Measurements from ENCODE around the gene LMTK2. TPM values are rescaled to one million over a fixed set of nuclear protein-coding genes. Genes with fewer than 3 reads are reported as not detected.

LMTK2 gene
- polyA plus RNA-seq, 1 donor from 2014 or later = 11.9 TPM

DNA sequence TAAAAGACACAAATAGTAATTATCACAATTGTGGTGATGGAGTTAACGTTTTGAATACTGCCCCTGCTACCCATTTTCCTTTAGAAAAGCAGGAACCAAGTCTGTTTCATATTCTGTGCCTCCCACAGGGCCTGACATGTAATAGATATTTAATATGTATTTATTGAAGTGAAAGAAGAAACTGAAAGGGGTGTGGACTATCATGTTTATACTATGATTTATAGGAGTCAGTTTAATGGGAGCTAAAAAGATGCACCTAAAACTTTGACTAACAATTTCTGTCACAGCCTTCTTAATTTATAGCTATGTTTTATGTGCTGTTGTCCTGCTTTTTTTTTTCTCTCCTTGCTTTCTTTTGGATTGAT lies 80.5 kb downstream of the LMTK2 start:
- no peak overlapping the region for H2AFZ ChIP-seq (ENCODE audit: low read depth, low read length)
- no peak overlapping the region for H3K9ac ChIP-seq (ENCODE audit: low read length)
- no peaks in the 10 kb centered on the region for H3K79me2 ChIP-seq (replicated peaks; ENCODE audit: insufficient read depth, low read length)
- TF ChIP-seq EZH2 (IDR thresholded peaks at IDR 0.05; ENCODE audit: borderline replicate concordance, insufficient read depth, low read length, poor library complexity, severe bottlenecking) (no peak), RAD21 (conservative IDR thresholded peaks at IDR 0.05) (no peak), EP300 (conservative IDR thresholded peaks at IDR 0.05; ENCODE audit: poor library complexity, severe bottlenecking) (no peak), POLR2AphosphoS5 (IDR thresholded peaks at IDR 0.05) (no peak)
- H4K20me1 ChIP-seq (ENCODE audit: insufficient read depth) = no peaks in the 10 kb centered on the region
- no peak overlapping the region for H3K4me3 ChIP-seq (ENCODE audit: low read length)
- H3K9me2 ChIP-seq (ENCODE audit: insufficient read depth, low read length) = no peaks in the 10 kb centered on the region
- H3K36me3 ChIP-seq (ENCODE audit: insufficient read depth, low read length) = no peaks in the 10 kb centered on the region
- no peak overlapping the region for H3K4me2 ChIP-seq (ENCODE audit: low read length)
- H3K27me3 ChIP-seq (ENCODE audit: insufficient read depth, low read depth, low read length) = no peaks in the 10 kb centered on the region
- no peak overlapping the region for H3K27ac ChIP-seq (ENCODE audit: low read length)
- no peaks in the 10 kb centered on the region for H3K9me3 ChIP-seq (ENCODE audit: low read length)
- no peaks in the 10 kb centered on the region for H3F3A ChIP-seq (ENCODE audit: insufficient read depth, low read length, poor library complexity, severe bottlenecking)

DNA sequence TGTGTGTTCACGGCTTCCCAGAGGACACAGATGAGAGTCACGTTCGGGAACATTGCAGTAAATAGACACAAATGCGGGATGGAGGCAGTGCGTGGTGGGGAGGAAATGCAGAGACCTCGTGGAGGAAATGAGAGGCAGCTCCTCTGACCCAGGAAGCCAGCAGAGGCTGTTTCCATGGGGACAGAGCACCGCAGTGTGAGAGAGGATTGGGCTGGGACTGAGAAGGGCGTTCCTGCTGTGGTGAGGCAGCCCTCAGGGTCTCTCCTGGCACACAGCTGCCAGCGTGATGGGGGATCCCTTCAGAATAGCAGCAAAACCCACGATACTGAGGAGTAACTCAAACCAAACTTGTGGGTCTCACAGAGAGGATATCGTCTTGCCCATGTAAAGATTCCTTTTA lies 82.9 kb downstream of the LMTK2 start:
- Histone ChIP-seq H3K27ac (ENCODE audit: low read length) (no peak overlapping the region), H3K9me3 (ENCODE audit: low read length) (no peaks in the 10 kb centered on the region), H4K20me1 (ENCODE audit: insufficient read depth) (no peaks in the 10 kb centered on the region), H3K79me2 (replicated peaks; ENCODE audit: insufficient read depth, low read length) (no peaks in the 10 kb centered on the region), H3F3A (ENCODE audit: insufficient read depth, low read length, poor library complexity, severe bottlenecking) (no peaks in the 10 kb centered on the region), H3K4me3 (ENCODE audit: low read length) (no peak overlapping the region), H3K27me3 (ENCODE audit: insufficient read depth, low read depth, low read length) (no peaks in the 10 kb centered on the region), H3K9me2 (ENCODE audit: insufficient read depth, low read length) (no peaks in the 10 kb centered on the region), H2AFZ (ENCODE audit: low read depth, low read length) (no peak overlapping the region), H3K9ac (ENCODE audit: low read length) (no peak overlapping the region), H3K4me2 (ENCODE audit: low read length) (no peak overlapping the region), H3K36me3 (ENCODE audit: insufficient read depth, low read length) (no peaks in the 10 kb centered on the region)
- TF ChIP-seq, protein P1, sequence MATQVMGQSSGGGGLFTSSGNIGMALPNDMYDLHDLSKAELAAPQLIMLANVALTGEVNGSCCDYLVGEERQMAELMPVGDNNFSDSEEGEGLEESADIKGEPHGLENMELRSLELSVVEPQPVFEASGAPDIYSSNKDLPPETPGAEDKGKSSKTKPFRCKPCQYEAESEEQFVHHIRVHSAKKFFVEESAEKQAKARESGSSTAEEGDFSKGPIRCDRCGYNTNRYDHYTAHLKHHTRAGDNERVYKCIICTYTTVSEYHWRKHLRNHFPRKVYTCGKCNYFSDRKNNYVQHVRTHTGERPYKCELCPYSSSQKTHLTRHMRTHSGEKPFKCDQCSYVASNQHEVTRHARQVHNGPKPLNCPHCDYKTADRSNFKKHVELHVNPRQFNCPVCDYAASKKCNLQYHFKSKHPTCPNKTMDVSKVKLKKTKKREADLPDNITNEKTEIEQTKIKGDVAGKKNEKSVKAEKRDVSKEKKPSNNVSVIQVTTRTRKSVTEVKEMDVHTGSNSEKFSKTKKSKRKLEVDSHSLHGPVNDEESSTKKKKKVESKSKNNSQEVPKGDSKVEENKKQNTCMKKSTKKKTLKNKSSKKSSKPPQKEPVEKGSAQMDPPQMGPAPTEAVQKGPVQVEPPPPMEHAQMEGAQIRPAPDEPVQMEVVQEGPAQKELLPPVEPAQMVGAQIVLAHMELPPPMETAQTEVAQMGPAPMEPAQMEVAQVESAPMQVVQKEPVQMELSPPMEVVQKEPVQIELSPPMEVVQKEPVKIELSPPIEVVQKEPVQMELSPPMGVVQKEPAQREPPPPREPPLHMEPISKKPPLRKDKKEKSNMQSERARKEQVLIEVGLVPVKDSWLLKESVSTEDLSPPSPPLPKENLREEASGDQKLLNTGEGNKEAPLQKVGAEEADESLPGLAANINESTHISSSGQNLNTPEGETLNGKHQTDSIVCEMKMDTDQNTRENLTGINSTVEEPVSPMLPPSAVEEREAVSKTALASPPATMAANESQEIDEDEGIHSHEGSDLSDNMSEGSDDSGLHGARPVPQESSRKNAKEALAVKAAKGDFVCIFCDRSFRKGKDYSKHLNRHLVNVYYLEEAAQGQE (IDR thresholded peaks at IDR 0.05; ENCODE audit: borderline replicate concordance) = no peak
- no peak for TF ChIP-seq POLR2AphosphoS5 (IDR thresholded peaks at IDR 0.05)
- no peak for TF ChIP-seq EZH2 (IDR thresholded peaks at IDR 0.05; ENCODE audit: borderline replicate concordance, insufficient read depth, low read length, poor library complexity, severe bottlenecking)
- no peak for TF ChIP-seq RAD21 (conservative IDR thresholded peaks at IDR 0.05)
- TF ChIP-seq, protein P2, sequence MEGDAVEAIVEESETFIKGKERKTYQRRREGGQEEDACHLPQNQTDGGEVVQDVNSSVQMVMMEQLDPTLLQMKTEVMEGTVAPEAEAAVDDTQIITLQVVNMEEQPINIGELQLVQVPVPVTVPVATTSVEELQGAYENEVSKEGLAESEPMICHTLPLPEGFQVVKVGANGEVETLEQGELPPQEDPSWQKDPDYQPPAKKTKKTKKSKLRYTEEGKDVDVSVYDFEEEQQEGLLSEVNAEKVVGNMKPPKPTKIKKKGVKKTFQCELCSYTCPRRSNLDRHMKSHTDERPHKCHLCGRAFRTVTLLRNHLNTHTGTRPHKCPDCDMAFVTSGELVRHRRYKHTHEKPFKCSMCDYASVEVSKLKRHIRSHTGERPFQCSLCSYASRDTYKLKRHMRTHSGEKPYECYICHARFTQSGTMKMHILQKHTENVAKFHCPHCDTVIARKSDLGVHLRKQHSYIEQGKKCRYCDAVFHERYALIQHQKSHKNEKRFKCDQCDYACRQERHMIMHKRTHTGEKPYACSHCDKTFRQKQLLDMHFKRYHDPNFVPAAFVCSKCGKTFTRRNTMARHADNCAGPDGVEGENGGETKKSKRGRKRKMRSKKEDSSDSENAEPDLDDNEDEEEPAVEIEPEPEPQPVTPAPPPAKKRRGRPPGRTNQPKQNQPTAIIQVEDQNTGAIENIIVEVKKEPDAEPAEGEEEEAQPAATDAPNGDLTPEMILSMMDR (IDR thresholded peaks at IDR 0.05; ENCODE audit: poor library complexity, severe bottlenecking) = no peak
- TF ChIP-seq TAF1 (IDR thresholded peaks at IDR 0.05; ENCODE audit: low read depth) = no peak
- no peak for TF ChIP-seq MXI1 (conservative IDR thresholded peaks at IDR 0.05; ENCODE audit: poor library complexity, severe bottlenecking)
- no peak for TF ChIP-seq SMC3 (conservative IDR thresholded peaks at IDR 0.05; ENCODE audit: poor library complexity)
- TF ChIP-seq EP300 (conservative IDR thresholded peaks at IDR 0.05; ENCODE audit: poor library complexity, severe bottlenecking) = no peak

Measured in neural cell (in vitro differentiated cells).